Hepatocyte (in vitro differentiated cells): ENCODE data around the gene MAX.

ENCODE experiments used
- EZH2 ChIP-seq: fragments of 200-600 bp; sonication (generic); IDR thresholded peaks from 2 replicates; pipeline ENCODE4 v1.6.1; 2016; ENCODE audit warnings: antibody characterized with exemption, mild to moderate bottlenecking, borderline replicate concordance
- TF ChIP-seq, protein P1 (sequence below): fragments of 200-600 bp; sonication (generic); IDR thresholded peaks from 2 replicates; pipeline ENCODE4 v1.5.1; 2016; ENCODE audit warnings: antibody characterized with exemption, mild to moderate bottlenecking; ENCODE audit not compliant: poor library complexity

DNA sequence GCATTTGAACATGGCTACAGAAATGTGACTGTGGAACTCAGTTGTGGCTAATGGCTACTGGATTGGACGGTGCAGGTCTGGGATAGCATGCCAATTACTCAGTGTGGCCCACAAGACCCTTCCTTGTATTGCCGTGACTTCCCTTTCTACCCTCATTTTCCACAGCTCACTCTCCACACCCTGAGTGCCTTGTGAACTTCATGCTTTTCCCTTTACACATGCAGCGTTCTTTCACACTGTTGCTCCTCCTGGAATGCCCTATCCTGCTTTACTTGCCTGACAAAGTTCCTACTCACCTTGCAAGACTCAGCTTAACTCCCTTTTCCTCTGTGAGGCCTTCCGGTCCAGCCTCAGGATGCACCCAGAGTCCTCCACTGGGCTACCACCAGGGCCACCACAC lies 46.8 kb upstream of the MAX start:
- TF ChIP-seq, protein P1, sequence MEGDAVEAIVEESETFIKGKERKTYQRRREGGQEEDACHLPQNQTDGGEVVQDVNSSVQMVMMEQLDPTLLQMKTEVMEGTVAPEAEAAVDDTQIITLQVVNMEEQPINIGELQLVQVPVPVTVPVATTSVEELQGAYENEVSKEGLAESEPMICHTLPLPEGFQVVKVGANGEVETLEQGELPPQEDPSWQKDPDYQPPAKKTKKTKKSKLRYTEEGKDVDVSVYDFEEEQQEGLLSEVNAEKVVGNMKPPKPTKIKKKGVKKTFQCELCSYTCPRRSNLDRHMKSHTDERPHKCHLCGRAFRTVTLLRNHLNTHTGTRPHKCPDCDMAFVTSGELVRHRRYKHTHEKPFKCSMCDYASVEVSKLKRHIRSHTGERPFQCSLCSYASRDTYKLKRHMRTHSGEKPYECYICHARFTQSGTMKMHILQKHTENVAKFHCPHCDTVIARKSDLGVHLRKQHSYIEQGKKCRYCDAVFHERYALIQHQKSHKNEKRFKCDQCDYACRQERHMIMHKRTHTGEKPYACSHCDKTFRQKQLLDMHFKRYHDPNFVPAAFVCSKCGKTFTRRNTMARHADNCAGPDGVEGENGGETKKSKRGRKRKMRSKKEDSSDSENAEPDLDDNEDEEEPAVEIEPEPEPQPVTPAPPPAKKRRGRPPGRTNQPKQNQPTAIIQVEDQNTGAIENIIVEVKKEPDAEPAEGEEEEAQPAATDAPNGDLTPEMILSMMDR: no peak
- TF ChIP-seq EZH2: no peak
